ENCODE measurements around the gene PRR33. TPM values are rescaled to one million over a fixed set of nuclear protein-coding genes. Genes with fewer than 3 reads are reported as not detected.

The PRR33 gene
- total RNA-seq, 2 donors from 2014 or later, result 0.11 TPM; not detected in 1

GRCh38 chr11:1853376-1854131 is 38.1 kb downstream of the PRR33 start:
- no peak for ATAC-seq (replicated peaks)
- Mint-ChIP-seq H3K9me3 (no peaks in the 10 kb centered on the region), H3K4me1 (peaks cover 10% of the 10 kb centered on the region), H3K36me3 (ENCODE audit: low read depth) (peaks cover 45% of the 10 kb centered on the region), H3K4me3 (peak overlapping the region; percentile 99), H3K27me3 (no peaks in the 10 kb centered on the region), H3K27ac (peak overlapping the region; percentile 100)

- H3K4me1 Mint-ChIP-seq, result peaks cover 10% of the 10 kb centered on the region
- peak; percentile 59 for ATAC-seq (replicated peaks)
- H3K27ac Mint-ChIP-seq, result peak within 1 kb of the TSS; percentile 100
- peaks cover 39% of the 10 kb centered on the region for H3K36me3 Mint-ChIP-seq (ENCODE audit: low read depth)
- H3K27me3 Mint-ChIP-seq, result no peaks in the 10 kb centered on the region
- H3K4me3 Mint-ChIP-seq, result peak within 1 kb of the TSS; percentile 99
- no peaks in the 10 kb centered on the region for H3K9me3 Mint-ChIP-seq
Observed at GRCh38 chr11:1852877-1853276, 38.8 kb downstream of the PRR33 start, which contains the start of gene LSP1. Gene LSP1, plus strand, starts transcription at chr11:1853084. Its CDS starts 61 bp downstream, at chr11:1853145.

- peak overlapping the region; percentile 100 for H3K27ac Mint-ChIP-seq
- H3K27me3 Mint-ChIP-seq, result no peaks in the 10 kb centered on the region
- peak overlapping the region; percentile 99 for H3K4me3 Mint-ChIP-seq
- no peaks in the 10 kb centered on the region for H3K9me3 Mint-ChIP-seq
- no peak for ATAC-seq (replicated peaks)
- H3K36me3 Mint-ChIP-seq (ENCODE audit: low read depth), result peaks cover 34% of the 10 kb centered on the region
- peaks cover 10% of the 10 kb centered on the region for H3K4me1 Mint-ChIP-seq
Observed at GRCh38 chr11:1852271-1852876, 39.3 kb downstream of the PRR33 start.

DNA sequence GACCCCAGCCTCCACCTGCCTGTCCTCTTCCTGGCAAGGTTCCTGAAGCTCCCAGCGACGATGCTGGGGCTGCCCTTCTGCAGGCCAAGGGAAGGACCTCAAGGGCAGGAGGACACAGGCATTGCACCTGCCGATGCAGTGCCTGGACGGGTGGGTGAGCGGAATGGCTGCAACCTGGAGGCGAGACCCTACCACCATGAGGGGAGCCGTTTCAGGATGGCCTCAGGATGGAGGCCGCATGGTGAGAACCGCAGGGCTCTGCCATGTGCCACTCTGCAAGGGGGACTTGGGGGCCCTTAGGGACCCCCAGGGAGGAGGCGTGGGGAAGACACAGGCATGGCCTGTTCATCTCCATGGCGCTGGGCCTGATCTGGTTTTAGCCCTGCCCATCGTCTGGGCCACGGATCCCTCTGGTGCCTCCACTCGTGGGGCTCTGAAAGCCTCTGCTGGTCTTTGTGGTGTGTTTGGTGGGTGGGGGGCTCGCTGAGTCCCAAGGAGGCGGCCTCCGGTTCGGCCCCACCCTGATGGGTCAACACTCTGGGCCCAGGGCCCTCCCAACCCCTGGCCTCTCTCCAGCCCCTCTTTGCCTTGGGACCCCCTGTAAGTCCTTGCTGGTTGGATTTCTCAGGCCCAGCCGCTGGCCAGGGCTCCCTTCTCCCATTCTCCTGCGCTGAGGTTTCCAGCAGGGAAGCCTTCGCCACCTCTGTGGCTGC is 40.1 kb downstream of the PRR33 start:
- Mint-ChIP-seq H3K27ac (peak overlapping the region; percentile 100), H3K36me3 (ENCODE audit: low read depth) (peaks cover 29% of the 10 kb centered on the region), H3K27me3 (no peaks in the 10 kb centered on the region), H3K4me3 (peak overlapping the region; percentile 99), H3K9me3 (no peaks in the 10 kb centered on the region), H3K4me1 (peaks cover 10% of the 10 kb centered on the region)
- no peak for ATAC-seq (replicated peaks)

DNA sequence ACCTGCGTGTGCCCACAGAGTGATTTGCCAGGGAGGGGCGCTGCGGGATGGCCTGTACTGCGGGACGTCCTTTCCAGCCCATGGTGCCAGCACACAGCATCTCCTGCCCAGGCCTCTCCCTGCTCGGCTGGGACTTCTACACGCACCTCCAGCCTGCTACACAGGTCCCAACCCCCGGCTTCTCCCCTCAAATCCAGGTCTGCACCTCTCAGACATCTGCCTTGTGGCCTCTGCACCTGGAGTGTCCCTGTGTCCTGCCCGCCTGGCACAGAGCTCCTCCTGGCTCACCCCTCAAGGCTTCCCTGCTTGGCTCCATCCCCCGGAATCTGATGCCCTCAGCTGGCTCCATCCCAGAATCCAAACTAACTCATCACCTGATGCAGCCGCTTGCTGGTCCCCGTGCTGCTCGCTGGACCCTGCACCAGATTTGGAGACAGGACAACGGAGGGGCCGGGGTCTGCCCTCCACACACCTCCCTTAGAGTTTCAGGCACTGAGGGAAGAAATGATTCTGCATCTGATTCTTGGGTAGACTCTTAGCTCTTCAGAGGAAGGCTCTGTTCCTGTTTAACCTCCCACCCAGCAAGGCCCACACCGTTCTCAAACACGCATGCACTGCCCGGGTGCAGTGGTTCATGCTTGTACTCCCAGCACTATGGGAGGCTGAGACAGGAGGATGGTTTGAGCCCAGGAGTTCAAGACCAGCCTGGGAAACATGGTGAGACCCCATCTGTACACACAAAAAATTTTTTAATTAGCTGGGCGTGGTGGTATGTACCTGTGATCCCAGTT is 42.9 kb downstream of the PRR33 start:
- peak overlapping the region; percentile 100 for H3K27ac Mint-ChIP-seq
- no peak for ATAC-seq (replicated peaks)
- H3K36me3 Mint-ChIP-seq (ENCODE audit: low read depth), result peaks cover 13% of the 10 kb centered on the region
- peaks cover 24% of the 10 kb centered on the region for H3K4me1 Mint-ChIP-seq
- H3K9me3 Mint-ChIP-seq, result no peaks in the 10 kb centered on the region
- H3K4me3 Mint-ChIP-seq, result peak overlapping the region; percentile 99
- no peaks in the 10 kb centered on the region for H3K27me3 Mint-ChIP-seq

- Mint-ChIP-seq H3K27me3 (no peaks in the 10 kb centered on the region), H3K36me3 (ENCODE audit: low read depth) (peaks cover 6% of the 10 kb centered on the region), H3K27ac (peak overlapping the region; percentile 70), H3K4me3 (no peak overlapping the region), H3K9me3 (no peaks in the 10 kb centered on the region), H3K4me1 (peaks cover 32% of the 10 kb centered on the region)
- ATAC-seq (replicated peaks), result no peak
Observed at GRCh38 chr11:1847926-1848639, 43.6 kb downstream of the PRR33 start.

DNA sequence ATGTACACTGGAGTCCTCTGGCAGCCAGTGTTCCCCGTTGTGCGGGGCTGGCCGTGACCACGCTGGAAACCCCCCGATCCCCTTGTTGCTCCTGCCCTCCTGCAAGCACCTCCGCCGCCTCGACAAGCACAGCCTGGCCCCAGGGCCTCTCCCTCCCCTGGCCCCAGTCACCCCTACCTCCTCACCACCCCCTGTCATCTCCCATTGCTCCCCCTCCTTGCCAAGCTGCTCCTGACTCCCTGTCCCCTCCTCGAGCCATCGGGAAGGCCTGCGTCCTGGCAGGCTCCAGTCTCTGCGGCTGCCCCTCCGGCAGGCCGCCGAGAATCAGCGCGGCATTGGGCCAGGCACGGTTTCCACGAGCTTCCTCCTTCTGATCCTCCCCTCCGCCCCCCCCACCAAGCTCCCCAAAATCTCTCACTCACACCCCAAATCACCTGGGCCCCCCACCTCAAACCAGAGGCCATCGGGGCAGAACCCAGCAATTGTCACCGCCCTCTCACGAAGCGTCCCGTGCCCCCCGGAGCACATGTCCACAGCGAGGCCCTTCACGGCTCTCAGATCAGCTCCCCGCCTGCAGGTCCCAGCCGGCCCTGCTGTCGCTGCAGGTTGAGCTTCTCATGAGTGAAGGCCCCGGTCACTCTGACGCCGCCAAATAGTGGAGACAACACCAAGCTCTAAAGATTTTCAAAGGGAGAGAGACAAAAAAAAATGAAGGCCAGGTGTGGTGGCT is 44.5 kb downstream of the PRR33 start:
- no peaks in the 10 kb centered on the region for H3K36me3 Mint-ChIP-seq (ENCODE audit: low read depth)
- no peak for ATAC-seq (replicated peaks)
- H3K27me3 Mint-ChIP-seq, result no peaks in the 10 kb centered on the region
- no peak overlapping the region for H3K4me3 Mint-ChIP-seq
- peak overlapping the region; percentile 78 for H3K27ac Mint-ChIP-seq
- no peaks in the 10 kb centered on the region for H3K9me3 Mint-ChIP-seq
- H3K4me1 Mint-ChIP-seq, result peaks cover 24% of the 10 kb centered on the region

DNA sequence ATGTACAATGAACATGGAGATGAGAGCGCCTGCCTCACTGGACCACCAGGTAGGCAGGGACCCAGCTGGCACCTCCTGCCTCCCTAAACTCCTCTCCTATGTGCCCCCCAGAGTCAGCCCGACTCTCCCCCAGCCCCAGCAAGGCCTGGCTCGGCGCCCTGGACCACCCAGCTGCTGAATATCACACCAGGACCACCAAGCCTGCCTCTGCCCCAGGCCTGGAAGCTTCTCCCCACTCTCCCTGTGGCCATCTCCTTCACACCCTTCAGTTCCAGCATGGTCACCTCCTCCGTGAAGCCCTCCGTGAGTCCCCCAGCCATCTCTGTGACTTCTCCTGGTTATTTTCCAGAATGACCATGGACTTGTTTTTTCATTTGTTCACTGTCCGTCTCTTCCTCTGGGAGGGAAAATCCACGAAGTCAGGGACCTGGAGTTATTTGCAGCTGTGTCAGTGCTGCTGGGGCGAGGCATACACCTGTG is 45.2 kb downstream of the PRR33 start:
- Mint-ChIP-seq H3K27me3 (no peaks in the 10 kb centered on the region), H3K4me1 (peaks cover 22% of the 10 kb centered on the region), H3K4me3 (no peak overlapping the region), H3K9me3 (no peaks in the 10 kb centered on the region), H3K27ac (peak overlapping the region; percentile 78), H3K36me3 (ENCODE audit: low read depth) (no peaks in the 10 kb centered on the region)
- ATAC-seq (replicated peaks), result no peak

GRCh38 chr11:1845561-1846452 is 45.9 kb downstream of the PRR33 start:
- Mint-ChIP-seq H3K27ac (peak overlapping the region; percentile 95), H3K36me3 (ENCODE audit: low read depth) (no peaks in the 10 kb centered on the region), H3K4me3 (peak overlapping the region; percentile 79), H3K4me1 (peaks cover 22% of the 10 kb centered on the region), H3K27me3 (no peaks in the 10 kb centered on the region), H3K9me3 (no peaks in the 10 kb centered on the region)
- peak; percentile 59 for ATAC-seq (replicated peaks)

DNA sequence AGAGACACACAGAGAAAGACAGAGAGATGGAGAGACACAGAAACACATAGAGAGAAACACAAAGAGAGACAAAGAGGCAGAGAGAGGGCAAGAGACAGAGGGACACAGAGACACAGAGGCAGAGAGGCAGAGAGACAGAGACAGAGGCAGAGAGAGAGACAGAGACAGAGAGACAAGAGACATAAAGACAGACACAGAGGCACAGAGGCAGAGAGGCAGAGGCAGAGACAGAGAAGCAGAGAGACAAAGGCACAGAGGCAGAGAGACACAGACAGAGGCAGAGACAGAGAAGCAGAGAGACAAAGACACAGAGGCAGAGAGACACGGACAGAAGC is 46.6 kb downstream of the PRR33 start:
- H3K4me1 Mint-ChIP-seq, result peaks cover 22% of the 10 kb centered on the region
- H3K27ac Mint-ChIP-seq, result peak overlapping the region; percentile 95
- H3K9me3 Mint-ChIP-seq, result no peaks in the 10 kb centered on the region
- peak overlapping the region; percentile 79 for H3K4me3 Mint-ChIP-seq
- H3K27me3 Mint-ChIP-seq, result no peaks in the 10 kb centered on the region
- no peak for ATAC-seq (replicated peaks)
- no peaks in the 10 kb centered on the region for H3K36me3 Mint-ChIP-seq (ENCODE audit: low read depth)

- Mint-ChIP-seq H3K36me3 (ENCODE audit: low read depth) (no peaks in the 10 kb centered on the region), H3K27me3 (no peaks in the 10 kb centered on the region), H3K9me3 (no peaks in the 10 kb centered on the region), H3K27ac (peak overlapping the region; percentile 95), H3K4me1 (peaks cover 22% of the 10 kb centered on the region), H3K4me3 (peak overlapping the region; percentile 79)
- peak; percentile 83 for ATAC-seq (replicated peaks)
Observed at GRCh38 chr11:1844221-1845094, 47.2 kb downstream of the PRR33 start.

DNA sequence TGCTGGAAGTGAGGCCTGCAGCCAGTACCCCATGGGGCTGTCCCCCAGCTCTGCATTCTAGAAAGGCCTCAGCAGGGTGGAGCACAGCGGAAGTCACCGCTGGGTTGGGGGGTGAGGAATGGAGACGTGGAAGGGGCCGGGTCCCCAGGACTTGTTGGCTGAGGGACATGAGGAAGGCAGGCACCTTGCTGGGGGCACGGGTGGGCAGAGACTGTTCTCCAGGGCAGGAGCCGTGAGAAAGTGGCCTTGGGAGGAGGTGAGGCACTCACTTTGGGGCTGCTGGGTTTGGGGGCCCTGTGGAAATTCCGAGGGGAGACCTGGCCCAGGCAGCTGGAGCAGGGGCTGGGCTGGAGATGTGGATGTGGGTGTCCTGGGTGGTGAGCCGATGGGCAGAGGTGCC is 47.9 kb downstream of the PRR33 start:
- peak overlapping the region; percentile 79 for H3K4me3 Mint-ChIP-seq
- no peaks in the 10 kb centered on the region for H3K9me3 Mint-ChIP-seq
- peaks cover 22% of the 10 kb centered on the region for H3K4me1 Mint-ChIP-seq
- no peaks in the 10 kb centered on the region for H3K27me3 Mint-ChIP-seq
- H3K27ac Mint-ChIP-seq, result peak overlapping the region; percentile 95
- no peaks in the 10 kb centered on the region for H3K36me3 Mint-ChIP-seq (ENCODE audit: low read depth)
- ATAC-seq (replicated peaks), result no peak

All from activated T-helper 17 cell treated with anti-CD3 and anti-CD28 coated beads, Interleukin-2, amount 50 U/mL, for 72 hours (primary cell).